Bronchial epithelial cell (primary cell): ENCODE results near the gene PTPN21. TPM values are rescaled to one million over a fixed set of nuclear protein-coding genes. Genes with fewer than 3 reads are reported as not detected.

Experiments used
- DNase-seq: peaks from one replicate; pipeline ENCODE4 v3.0.0-alpha.2; 2010; ENCODE audit warnings: low read depth
- FAIRE-seq: peaks from 2 replicates; lab custom pipeline; 2011; peaks lifted over from hg19 to GRCh38; lab: Jason Lieb, UNC
- H3K27me3 ChIP-seq: 2 replicates; pipeline ENCODE4 v1.5.1; 2011; ENCODE audit warnings: low read length; ENCODE audit not compliant: control insufficient read depth, insufficient read depth
- H3K36me3 ChIP-seq: 2 replicates; pipeline ENCODE4 v1.5.1; 2011; ENCODE audit warnings: low read length; ENCODE audit not compliant: control insufficient read depth, insufficient read depth
- H3K4me3 ChIP-seq: 2 replicates; pipeline ENCODE4 v1.5.1; 2011; ENCODE audit warnings: mild to moderate bottlenecking, low read depth, low read length, control low read depth
- CTCF ChIP-seq: IDR thresholded peaks from 2 replicates; pipeline ENCODE4 v1.5.1; 2011; ENCODE audit warnings: mild to moderate bottlenecking, moderate library complexity, low read length, control low read depth, inconsistent platforms; ENCODE audit not compliant: insufficient read depth, severe bottlenecking
- total RNA-seq: library from RNA; depleted of rRNA; stranded (reverse); fragments of >200 nt; gene quantifications from 2 replicates; pipeline ENCODE4 v1.2.1, GENCODE V29; 2014

PTPN21 gene
- total RNA-seq, 1 donor from 2014 or later: 7.6 TPM

GRCh38 chr14:88477513-88478250 is 77.1 kb downstream of the PTPN21 start:
- FAIRE-seq: no peak
- Histone ChIP-seq H3K4me3 (no peak overlapping the region), H3K36me3 (peaks cover 9% of the 10 kb centered on the region), H3K27me3 (no peaks in the 10 kb centered on the region)
- no peak for DNase-seq
- TF ChIP-seq CTCF: no peak

- peaks cover 9% of the 10 kb centered on the region for H3K36me3 ChIP-seq
- no peak for FAIRE-seq
- H3K4me3 ChIP-seq: no peak overlapping the region
- no peak for DNase-seq
- no peaks in the 10 kb centered on the region for H3K27me3 ChIP-seq
- TF ChIP-seq CTCF: no peak
Measured at GRCh38 chr14:88476825-88477224, 78.0 kb downstream of the PTPN21 start.

- no peak for TF ChIP-seq CTCF
- H3K27me3 ChIP-seq: no peaks in the 10 kb centered on the region
- peaks cover 9% of the 10 kb centered on the region for H3K36me3 ChIP-seq
- no peak for DNase-seq
- H3K4me3 ChIP-seq: no peak overlapping the region
- no peak for FAIRE-seq
Measured at GRCh38 chr14:88476214-88476774, 78.5 kb downstream of the PTPN21 start.

- TF ChIP-seq CTCF: no peak
- Histone ChIP-seq H3K36me3 (peaks cover 12% of the 10 kb centered on the region), H3K27me3 (no peaks in the 10 kb centered on the region), H3K4me3 (no peak overlapping the region)
- no peak for DNase-seq
- FAIRE-seq: no peak
Measured at GRCh38 chr14:88473791-88474190, 81.0 kb downstream of the PTPN21 start.

GRCh38 chr14:88470542-88471440 is 84.0 kb downstream of the PTPN21 start:
- FAIRE-seq: no peak
- Histone ChIP-seq H3K36me3 (peaks cover 11% of the 10 kb centered on the region), H3K4me3 (no peak overlapping the region), H3K27me3 (no peaks in the 10 kb centered on the region)
- DNase-seq: peak; percentile 44
- no peak for TF ChIP-seq CTCF
